ENCODE data around the gene ZNF773.

DNA sequence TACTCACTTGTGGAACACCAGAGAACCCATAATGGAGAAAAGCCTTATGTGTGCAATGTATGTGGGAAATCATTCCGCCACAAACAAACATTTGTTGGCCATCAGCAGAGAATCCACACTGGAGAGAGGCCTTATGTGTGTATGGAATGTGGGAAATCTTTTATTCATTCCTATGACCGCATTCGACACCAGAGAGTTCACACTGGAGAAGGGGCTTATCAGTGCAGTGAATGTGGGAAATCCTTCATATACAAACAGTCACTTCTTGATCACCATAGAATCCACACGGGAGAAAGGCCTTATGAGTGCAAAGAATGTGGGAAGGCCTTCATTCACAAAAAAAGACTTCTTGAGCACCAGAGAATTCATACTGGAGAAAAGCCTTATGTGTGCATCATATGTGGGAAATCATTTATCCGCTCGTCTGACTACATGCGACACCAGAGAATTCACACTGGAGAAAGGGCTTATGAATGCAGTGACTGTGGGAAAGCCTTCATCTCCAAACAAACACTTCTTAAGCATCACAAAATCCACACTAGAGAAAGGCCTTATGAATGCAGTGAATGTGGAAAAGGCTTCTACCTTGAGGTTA lies 38.3 kb downstream of the ZNF773 start:
- TF ChIP-seq SIN3A (IDR thresholded peaks at IDR 0.05; ENCODE audit: low read depth, low read length) (no peak), YY1 (IDR thresholded peaks at IDR 0.05; ENCODE audit: low read depth, low read length) (no peak), MYC (IDR thresholded peaks at IDR 0.05; ENCODE audit: insufficient read depth, insufficient read length, insufficient replicate concordance, low read length, severe bottlenecking) (no peak), GABPA (IDR thresholded peaks at IDR 0.05; ENCODE audit: low read depth) (no peak), NFYB (IDR thresholded peaks at IDR 0.05; ENCODE audit: insufficient read depth, low read depth, low read length) (no peak), EP300 (IDR thresholded peaks at IDR 0.05; ENCODE audit: borderline replicate concordance in 1 of 2, control insufficient read depth in 1 of 2, low read depth in 2 of 2, low read length in 2 of 2) (no peak), POLR2A (IDR thresholded peaks at IDR 0.05; ENCODE audit: low read depth, low read length) (no peak)
- TF ChIP-seq, protein P1, sequence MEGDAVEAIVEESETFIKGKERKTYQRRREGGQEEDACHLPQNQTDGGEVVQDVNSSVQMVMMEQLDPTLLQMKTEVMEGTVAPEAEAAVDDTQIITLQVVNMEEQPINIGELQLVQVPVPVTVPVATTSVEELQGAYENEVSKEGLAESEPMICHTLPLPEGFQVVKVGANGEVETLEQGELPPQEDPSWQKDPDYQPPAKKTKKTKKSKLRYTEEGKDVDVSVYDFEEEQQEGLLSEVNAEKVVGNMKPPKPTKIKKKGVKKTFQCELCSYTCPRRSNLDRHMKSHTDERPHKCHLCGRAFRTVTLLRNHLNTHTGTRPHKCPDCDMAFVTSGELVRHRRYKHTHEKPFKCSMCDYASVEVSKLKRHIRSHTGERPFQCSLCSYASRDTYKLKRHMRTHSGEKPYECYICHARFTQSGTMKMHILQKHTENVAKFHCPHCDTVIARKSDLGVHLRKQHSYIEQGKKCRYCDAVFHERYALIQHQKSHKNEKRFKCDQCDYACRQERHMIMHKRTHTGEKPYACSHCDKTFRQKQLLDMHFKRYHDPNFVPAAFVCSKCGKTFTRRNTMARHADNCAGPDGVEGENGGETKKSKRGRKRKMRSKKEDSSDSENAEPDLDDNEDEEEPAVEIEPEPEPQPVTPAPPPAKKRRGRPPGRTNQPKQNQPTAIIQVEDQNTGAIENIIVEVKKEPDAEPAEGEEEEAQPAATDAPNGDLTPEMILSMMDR (IDR thresholded peaks at IDR 0.05 in 2 of 3, conservative IDR thresholded peaks at IDR 0.05 in 1 of 3; ENCODE audit: control insufficient read depth in 2 of 3, extremely low read depth in 1 of 3, insufficient read depth in 1 of 3, low read depth in 3 of 3, low read length in 3 of 3) = no peak
- TF ChIP-seq, protein P2, sequence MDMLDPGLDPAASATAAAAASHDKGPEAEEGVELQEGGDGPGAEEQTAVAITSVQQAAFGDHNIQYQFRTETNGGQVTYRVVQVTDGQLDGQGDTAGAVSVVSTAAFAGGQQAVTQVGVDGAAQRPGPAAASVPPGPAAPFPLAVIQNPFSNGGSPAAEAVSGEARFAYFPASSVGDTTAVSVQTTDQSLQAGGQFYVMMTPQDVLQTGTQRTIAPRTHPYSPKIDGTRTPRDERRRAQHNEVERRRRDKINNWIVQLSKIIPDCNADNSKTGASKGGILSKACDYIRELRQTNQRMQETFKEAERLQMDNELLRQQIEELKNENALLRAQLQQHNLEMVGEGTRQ (IDR thresholded peaks at IDR 0.05; ENCODE audit: borderline replicate concordance, low read depth, low read length) = no peak
- TF ChIP-seq, protein P3, sequence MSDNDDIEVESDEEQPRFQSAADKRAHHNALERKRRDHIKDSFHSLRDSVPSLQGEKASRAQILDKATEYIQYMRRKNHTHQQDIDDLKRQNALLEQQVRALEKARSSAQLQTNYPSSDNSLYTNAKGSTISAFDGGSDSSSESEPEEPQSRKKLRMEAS (IDR thresholded peaks at IDR 0.05; ENCODE audit: low read depth, low read length) = no peak
- TF ChIP-seq, protein P4, sequence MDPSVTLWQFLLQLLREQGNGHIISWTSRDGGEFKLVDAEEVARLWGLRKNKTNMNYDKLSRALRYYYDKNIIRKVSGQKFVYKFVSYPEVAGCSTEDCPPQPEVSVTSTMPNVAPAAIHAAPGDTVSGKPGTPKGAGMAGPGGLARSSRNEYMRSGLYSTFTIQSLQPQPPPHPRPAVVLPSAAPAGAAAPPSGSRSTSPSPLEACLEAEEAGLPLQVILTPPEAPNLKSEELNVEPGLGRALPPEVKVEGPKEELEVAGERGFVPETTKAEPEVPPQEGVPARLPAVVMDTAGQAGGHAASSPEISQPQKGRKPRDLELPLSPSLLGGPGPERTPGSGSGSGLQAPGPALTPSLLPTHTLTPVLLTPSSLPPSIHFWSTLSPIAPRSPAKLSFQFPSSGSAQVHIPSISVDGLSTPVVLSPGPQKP (IDR thresholded peaks at IDR 0.05; ENCODE audit: low read depth, low read length) = no peak
